Prostate gland (tissue), 2 donors: Measurements from ENCODE around the gene ANKRD63. TPM values are rescaled to one million over a fixed set of nuclear protein-coding genes. Genes with fewer than 3 reads are reported as not detected.

ENCODE experiments used
- DNase-seq: peaks from one replicate; pipeline ENCODE4 v3.0.0-alpha.2; 2019; ENCODE audit warnings: low spot score
- H3K27ac ChIP-seq, 2 donors: fragments of 200-600 bp; sonication (generic); 2 replicates each; pipeline ENCODE4 v1.5.1; 2017 to 2019
- H3K27me3 ChIP-seq: fragments of 200-600 bp; sonication (generic); replicated peaks from 2 replicates; pipeline ENCODE4 v1.5.1; 2019; ENCODE audit not compliant: insufficient read depth
- H3K36me3 ChIP-seq, 2 donors: fragments of 200-600 bp; sonication (generic); 1 replicate in 1 of 2; 2 replicates in 1 of 2; pipeline versions ENCODE4 v1.5.1 to v1.8.1; 2017 to 2019
- H3K4me1 ChIP-seq: fragments of 200-600 bp; sonication (generic); replicated peaks from 2 replicates; pipeline ENCODE4 v1.5.1; 2019
- H3K4me3 ChIP-seq, 2 donors: fragments of 200-600 bp; sonication (generic); 2 replicates each; pipeline ENCODE4 v1.5.1; 2017 to 2019
- H3K9me3 ChIP-seq: fragments of 200-600 bp; sonication (generic); 2 replicates; pipeline ENCODE4 v1.5.1; 2017
- POLR2A ChIP-seq: fragments of 450-650 bp; IDR thresholded peaks from one replicate; pipeline ENCODE4 v1.6.1; 2016; ENCODE audit warnings: antibody characterized with exemption, mild to moderate bottlenecking
- POLR2AphosphoS5 ChIP-seq: sonication (generic); formaldehyde crosslinking; IDR thresholded peaks from one replicate; pipeline ENCODE4 v1.6.1; 2017; ENCODE audit warnings: antibody characterized with exemption
- WGBS: methylation state at CpG from one replicate; pipeline ENCODE4 v1.1.5; 2018; 5-methylcytosine and 5-hydroxymethylcytosine counted together
- intact Hi-C: fragments of 100-400 bp; cut with DNase I; formaldehyde crosslinking; loops from one replicate; pipeline ENCODE4 v1.14.2; 2022
- total RNA-seq, 2 donors: library from RNA; depleted of rRNA; stranded (reverse); fragments of >200 nt; gene quantifications; one replicate each; pipeline ENCODE4 v1.1.0, GENCODE V29; 2016
- TF ChIP-seq, protein P1 (sequence below), 4 experiments: fragments of 200-600 bp in 2 of 4; fragments of 450-650 bp in 2 of 4; sonication (generic) in 2 of 4; IDR thresholded peaks; 1 replicate in 3 of 4; 2 replicates in 1 of 4; pipeline ENCODE4 v1.5.1; 2016 to 2019; ENCODE audit warnings: antibody characterized with exemption in 4 of 4, mild to moderate bottlenecking in 2 of 4, moderate library complexity in 2 of 4

ANKRD63 gene
- total RNA-seq, 2 donors from 2014 or later: 2.7 TPM; not detected in 1

DNA sequence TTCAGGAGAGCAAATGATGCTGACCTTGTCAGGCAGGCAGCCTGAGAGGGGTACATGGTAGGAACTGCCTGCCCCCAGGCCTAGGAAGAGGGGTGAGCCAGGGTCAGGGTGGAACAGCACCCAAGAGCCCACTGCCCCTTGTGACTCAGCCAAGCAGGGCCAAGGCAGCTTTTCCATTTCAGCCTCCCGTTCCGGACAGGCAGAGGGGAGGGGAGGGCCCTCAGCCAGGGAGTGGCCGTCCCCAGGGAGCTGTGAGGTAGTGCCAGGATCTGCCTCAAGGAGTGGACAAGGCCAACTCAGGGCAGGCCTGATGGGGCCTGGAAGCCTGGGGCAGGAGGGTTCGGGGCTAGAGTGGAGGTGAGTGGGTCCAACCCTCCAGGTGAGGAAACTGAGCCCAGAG, 5.1 kb upstream of the ANKRD63 start:
- H3K36me3 ChIP-seq: no peaks in the 10 kb centered on the region
- no peak overlapping the region for H3K4me3 ChIP-seq
- no peaks in the 10 kb centered on the region for H3K4me1 ChIP-seq
- H3K27ac ChIP-seq: no peak overlapping the region
- intact Hi-C loops: loop anchor here (10.0 kb wide), 1 partner anchor 77 kb away; no protein-coding TSS in a partner anchor
- DNase-seq: no peak
- H3K27me3 ChIP-seq: peaks cover 4% of the 10 kb centered on the region
- TF ChIP-seq POLR2A (no peak), POLR2AphosphoS5 (no peak)
- TF ChIP-seq, protein P1, sequence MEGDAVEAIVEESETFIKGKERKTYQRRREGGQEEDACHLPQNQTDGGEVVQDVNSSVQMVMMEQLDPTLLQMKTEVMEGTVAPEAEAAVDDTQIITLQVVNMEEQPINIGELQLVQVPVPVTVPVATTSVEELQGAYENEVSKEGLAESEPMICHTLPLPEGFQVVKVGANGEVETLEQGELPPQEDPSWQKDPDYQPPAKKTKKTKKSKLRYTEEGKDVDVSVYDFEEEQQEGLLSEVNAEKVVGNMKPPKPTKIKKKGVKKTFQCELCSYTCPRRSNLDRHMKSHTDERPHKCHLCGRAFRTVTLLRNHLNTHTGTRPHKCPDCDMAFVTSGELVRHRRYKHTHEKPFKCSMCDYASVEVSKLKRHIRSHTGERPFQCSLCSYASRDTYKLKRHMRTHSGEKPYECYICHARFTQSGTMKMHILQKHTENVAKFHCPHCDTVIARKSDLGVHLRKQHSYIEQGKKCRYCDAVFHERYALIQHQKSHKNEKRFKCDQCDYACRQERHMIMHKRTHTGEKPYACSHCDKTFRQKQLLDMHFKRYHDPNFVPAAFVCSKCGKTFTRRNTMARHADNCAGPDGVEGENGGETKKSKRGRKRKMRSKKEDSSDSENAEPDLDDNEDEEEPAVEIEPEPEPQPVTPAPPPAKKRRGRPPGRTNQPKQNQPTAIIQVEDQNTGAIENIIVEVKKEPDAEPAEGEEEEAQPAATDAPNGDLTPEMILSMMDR (IDR thresholded peaks at IDR 0.05): no peak
- H3K9me3 ChIP-seq: no peaks in the 10 kb centered on the region
- WGBS: 78% methylated on average over 4 of the region's 4 CpGs

DNA sequence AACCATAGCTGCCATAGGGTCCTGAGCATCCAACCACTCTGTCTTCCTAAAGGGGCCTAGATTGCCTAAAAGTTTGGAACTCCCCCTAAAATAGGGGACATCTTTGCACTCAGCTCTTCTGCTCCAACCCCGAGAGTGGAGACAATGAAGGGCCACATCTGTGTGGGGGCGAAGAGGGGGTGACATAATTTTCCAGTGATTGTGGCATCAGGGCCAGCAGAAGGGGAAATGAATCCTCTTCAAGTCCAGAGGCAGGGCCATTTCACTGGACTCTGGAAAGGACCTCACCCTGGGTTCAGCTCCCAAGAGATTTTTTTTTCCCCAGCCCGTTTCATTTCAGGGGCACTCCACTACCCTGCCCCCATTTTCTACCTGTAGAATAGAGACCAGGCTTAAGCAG, 4.6 kb upstream of the ANKRD63 start:
- Histone ChIP-seq H3K27me3 (peaks cover 5% of the 10 kb centered on the region), H3K4me3 (no peak overlapping the region), H3K27ac (no peak overlapping the region), H3K9me3 (no peaks in the 10 kb centered on the region), H3K36me3 (no peaks in the 10 kb centered on the region), H3K4me1 (no peaks in the 10 kb centered on the region)
- intact Hi-C loops: loop anchor here (10.0 kb wide), 1 partner anchor 77 kb away; no protein-coding TSS in a partner anchor
- no peak for DNase-seq
- TF ChIP-seq, protein P1 (IDR thresholded peaks at IDR 0.05): no peak
- TF ChIP-seq POLR2A (no peak), POLR2AphosphoS5 (no peak)
- WGBS: 92% methylated on average over 3 of the region's 3 CpGs

DNA sequence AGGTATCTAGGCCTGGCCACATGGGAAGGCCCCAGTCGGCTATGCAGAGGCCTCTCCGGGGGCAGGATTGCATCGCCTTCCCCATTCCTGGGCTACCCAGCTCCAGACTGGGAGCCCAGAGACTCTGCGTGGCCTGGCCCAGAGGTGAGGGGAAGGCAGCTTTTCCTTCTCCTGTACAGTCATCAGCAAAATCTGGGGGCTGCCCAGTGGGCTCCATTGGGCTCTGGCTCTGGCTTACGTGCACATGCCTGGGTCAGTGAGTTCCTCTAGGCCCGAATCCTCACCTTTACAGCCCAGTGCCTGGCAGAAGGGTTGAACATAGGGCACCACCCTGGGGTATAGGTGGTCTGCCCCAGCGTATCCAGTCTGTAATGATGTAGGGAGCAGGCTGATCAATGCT, 3.9 kb upstream of the ANKRD63 start:
- intact Hi-C loops: loop anchor here (10.0 kb wide), 1 partner anchor 78 kb away; no protein-coding TSS in a partner anchor
- no peaks in the 10 kb centered on the region for H3K36me3 ChIP-seq
- H3K4me3 ChIP-seq: no peak overlapping the region
- no peak for TF ChIP-seq POLR2A
- no peak for TF ChIP-seq POLR2AphosphoS5
- TF ChIP-seq, protein P1 (IDR thresholded peaks at IDR 0.05): no peak
- H3K27ac ChIP-seq: no peak overlapping the region
- no peak for DNase-seq
- peaks cover 5% of the 10 kb centered on the region for H3K27me3 ChIP-seq
- H3K9me3 ChIP-seq: no peaks in the 10 kb centered on the region
- H3K4me1 ChIP-seq: no peaks in the 10 kb centered on the region
- 100% methylated on average over 5 of the region's 7 CpGs for WGBS

DNA sequence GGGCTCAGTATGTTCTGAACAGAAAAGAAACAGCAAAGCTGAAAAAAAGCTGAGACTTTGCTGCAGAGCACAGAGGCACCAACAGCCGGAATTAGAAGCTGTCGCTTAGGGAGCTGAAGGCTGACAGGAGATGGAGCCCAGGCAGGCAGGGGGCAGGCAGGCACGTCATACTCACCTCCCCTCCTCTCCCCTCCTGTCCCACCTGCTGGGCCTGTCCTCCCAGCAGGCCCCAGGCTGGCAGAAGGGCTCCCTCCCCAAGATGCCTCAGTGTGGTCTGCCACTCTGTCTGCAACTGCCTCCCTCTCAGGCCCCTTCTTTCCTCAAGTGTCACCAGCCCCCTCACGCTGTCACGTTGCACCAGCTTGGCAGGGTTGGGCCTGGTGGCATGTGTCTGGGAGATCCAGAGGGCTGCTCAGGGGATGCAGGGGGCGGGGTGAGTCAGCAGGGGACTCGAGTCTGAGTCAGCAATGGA, 3.2 kb upstream of the ANKRD63 start:
- Histone ChIP-seq H3K4me1 (no peaks in the 10 kb centered on the region), H3K27me3 (peaks cover 11% of the 10 kb centered on the region), H3K9me3 (no peaks in the 10 kb centered on the region), H3K27ac (no peak overlapping the region), H3K36me3 (no peaks in the 10 kb centered on the region), H3K4me3 (no peak overlapping the region)
- intact Hi-C loops: loop anchor here (10.0 kb wide), 1 partner anchor 79 kb away; no protein-coding TSS in a partner anchor
- no peak for DNase-seq
- no peak for TF ChIP-seq POLR2AphosphoS5
- TF ChIP-seq, protein P1 (IDR thresholded peaks at IDR 0.05): no peak
- TF ChIP-seq POLR2A: no peak
- 90% methylated on average over 7 of the region's 7 CpGs for WGBS

DNA sequence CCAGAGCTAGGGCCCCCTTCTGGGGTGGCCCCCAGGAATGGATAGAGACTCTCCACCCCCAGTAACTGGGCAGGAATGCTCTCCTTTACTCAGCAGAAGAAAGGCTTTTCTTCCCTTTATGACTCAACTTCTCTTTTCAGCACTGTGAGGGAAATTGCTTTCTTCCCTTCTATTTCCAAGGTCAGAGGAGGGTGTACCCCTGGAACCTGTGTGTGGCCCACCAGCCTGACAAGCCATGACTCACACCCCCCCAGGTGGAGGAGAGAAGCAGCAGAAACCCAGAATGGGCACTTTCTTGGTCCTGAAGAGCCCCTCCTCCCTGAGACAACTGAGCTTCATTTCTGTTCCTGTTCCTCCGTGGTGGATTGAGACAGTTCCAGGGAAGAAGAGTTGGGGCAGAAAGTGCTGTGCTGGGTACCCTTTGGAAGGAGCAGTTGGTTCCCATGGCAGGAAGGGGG, 2.7 kb upstream of the ANKRD63 start:
- H3K36me3 ChIP-seq: no peaks in the 10 kb centered on the region
- WGBS: 8% methylated on average over 1 of the region's 1 CpG
- no peak overlapping the region for H3K4me3 ChIP-seq
- H3K27me3 ChIP-seq: peaks cover 12% of the 10 kb centered on the region
- TF ChIP-seq, protein P1 (IDR thresholded peaks at IDR 0.05): no peak
- TF ChIP-seq POLR2AphosphoS5 (no peak), POLR2A (no peak)
- H3K27ac ChIP-seq: no peak overlapping the region
- intact Hi-C loops: loop anchor here (10.0 kb wide), 1 partner anchor 79 kb away; no protein-coding TSS in a partner anchor
- DNase-seq: no peak
- H3K9me3 ChIP-seq: no peaks in the 10 kb centered on the region
- no peaks in the 10 kb centered on the region for H3K4me1 ChIP-seq
